Iris pigment epithelial cell (primary cell): Measurements from ENCODE around the gene ITGA11.

Experiments used
- DNase-seq: peaks from one replicate; pipeline ENCODE4 v3.0.0-alpha.2; 2011; ENCODE audit warnings: low read depth

Gene ITGA11

GRCh38 chr15:68431792-68432401, at the start of gene ITGA11:
TSS of gene ITGA11 (minus strand) at chr15:68432163. CDS start at chr15:68432066, 97 bp downstream.
- peak; percentile 36 for DNase-seq

GRCh38 chr15:68481321-68481720, 49.4 kb upstream of the ITGA11 start:
- no peak for DNase-seq

- no peak for DNase-seq
Measured at GRCh38 chr15:68480296-68480695, 48.3 kb upstream of the ITGA11 start.

- peak; percentile 9 for DNase-seq
Measured at GRCh38 chr15:68479870-68480269, 47.9 kb upstream of the ITGA11 start.

- DNase-seq = peak; percentile 27
Measured at GRCh38 chr15:68479406-68479805, 47.4 kb upstream of the ITGA11 start.

- no peak for DNase-seq
Measured at GRCh38 chr15:68478853-68479252, 46.9 kb upstream of the ITGA11 start.

- DNase-seq = no peak
Measured at GRCh38 chr15:68475449-68475848, 43.5 kb upstream of the ITGA11 start.

- no peak for DNase-seq
Measured at GRCh38 chr15:68471541-68471940, 39.6 kb upstream of the ITGA11 start.

GRCh38 chr15:68470976-68471375, 39.0 kb upstream of the ITGA11 start:
- no peak for DNase-seq

GRCh38 chr15:68470049-68470742, 38.2 kb upstream of the ITGA11 start:
- DNase-seq = no peak

- DNase-seq = no peak
Measured at GRCh38 chr15:68469162-68470048, 37.4 kb upstream of the ITGA11 start.

- DNase-seq = no peak
Measured at GRCh38 chr15:68466876-68467275, 34.9 kb upstream of the ITGA11 start.

GRCh38 chr15:68465861-68466560, 34.0 kb upstream of the ITGA11 start:
- no peak for DNase-seq

GRCh38 chr15:68464448-68465090, 32.6 kb upstream of the ITGA11 start:
- no peak for DNase-seq

GRCh38 chr15:68463996-68464395, 32.0 kb upstream of the ITGA11 start:
- DNase-seq = no peak

GRCh38 chr15:68463444-68463843, 31.5 kb upstream of the ITGA11 start:
- DNase-seq = no peak

- DNase-seq = no peak
Measured at GRCh38 chr15:68460166-68460565, 28.2 kb upstream of the ITGA11 start.

- no peak for DNase-seq
Measured at GRCh38 chr15:68450192-68450591, 18.2 kb upstream of the ITGA11 start.

GRCh38 chr15:68449389-68449788, 17.4 kb upstream of the ITGA11 start:
- no peak for DNase-seq

GRCh38 chr15:68447976-68448755, 16.2 kb upstream of the ITGA11 start:
- no peak for DNase-seq

- DNase-seq = no peak
Measured at GRCh38 chr15:68447209-68447608, 15.2 kb upstream of the ITGA11 start.
